Ectodermal cell (in vitro differentiated cells): Measurements from ENCODE around the gene OSGEP.

Source experiments
- H3K27ac ChIP-seq: 2 replicates; pipeline ENCODE4 v1.7.0; 2013; ENCODE audit warnings: mild to moderate bottlenecking, low read depth, low read length; ENCODE audit not compliant: insufficient read depth, poor library complexity, severe bottlenecking
- H3K27me3 ChIP-seq: 2 replicates; pipeline ENCODE4 v1.7.0; 2013; ENCODE audit warnings: mild to moderate bottlenecking, low read length; ENCODE audit not compliant: insufficient read depth, control insufficient read depth, poor library complexity, severe bottlenecking
- H3K36me3 ChIP-seq: one replicate; pipeline ENCODE4 v1.7.0; 2013; ENCODE audit warnings: low read length; ENCODE audit not compliant: control insufficient read depth, insufficient read depth
- H3K4me1 ChIP-seq: one replicate; pipeline ENCODE4 v1.7.0; 2013; ENCODE audit warnings: low read length; ENCODE audit not compliant: control insufficient read depth, insufficient read depth
- H3K4me3 ChIP-seq: 2 replicates; pipeline ENCODE4 v1.7.0; 2013; ENCODE audit warnings: low read depth, low read length, control low read depth; ENCODE audit not compliant: insufficient read depth
- H3K9me3 ChIP-seq: 2 replicates; pipeline ENCODE4 v1.7.0; 2013; ENCODE audit warnings: mild to moderate bottlenecking, low read length, moderate library complexity; ENCODE audit not compliant: control insufficient read depth
- WGBS, 2 experiments: methylation state at CpG; one replicate each; pipeline ENCODE4 v1.1.7; 2013; ENCODE audit warnings: missing lambda C conversion rate in 2 of 2; 5-methylcytosine and 5-hydroxymethylcytosine counted together

OSGEP gene

DNA sequence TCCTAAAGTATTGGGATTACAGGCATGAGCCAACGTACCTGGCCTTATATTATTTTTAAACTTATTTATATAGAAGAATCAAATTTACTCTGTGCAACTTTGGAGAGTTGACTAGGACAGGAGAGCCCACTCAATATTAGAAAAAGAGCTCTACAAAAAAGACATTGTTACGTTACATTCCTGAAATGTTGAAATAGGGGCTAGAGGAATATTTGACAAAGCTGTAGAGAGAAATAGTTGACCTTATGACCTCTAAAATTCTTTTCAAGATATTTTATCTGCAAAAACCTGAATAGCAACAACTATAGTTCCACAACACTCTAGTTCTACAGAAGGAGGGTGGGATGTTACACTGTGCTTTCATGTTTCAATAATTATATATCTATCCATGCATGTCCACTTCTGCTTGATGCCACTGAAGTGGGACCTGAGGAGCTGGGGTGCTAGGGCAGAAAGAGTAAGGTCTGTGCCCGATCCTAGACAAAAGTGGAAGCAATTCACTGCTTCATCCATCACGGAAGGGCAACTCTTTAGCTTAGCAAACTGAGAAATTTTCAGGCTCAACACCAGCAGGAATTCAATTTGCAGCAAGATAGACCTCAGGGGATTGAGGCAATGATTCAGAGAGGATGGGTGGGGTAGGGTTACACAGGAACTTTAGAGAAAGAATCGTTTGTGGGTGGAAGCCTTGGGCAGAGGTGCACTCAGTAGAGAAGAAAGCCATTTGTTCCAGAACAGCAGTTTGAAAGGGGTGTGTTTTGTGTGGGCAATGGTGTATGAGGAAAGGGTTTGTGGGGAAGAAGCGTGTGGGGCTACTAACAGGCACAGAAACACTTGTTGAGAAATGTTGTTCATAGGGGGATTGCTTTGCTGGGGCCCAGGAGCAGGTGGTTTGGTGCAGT, 34.7 kb upstream of the OSGEP start:
- H3K27ac ChIP-seq = no peak overlapping the region
- WGBS, 2 experiments = 51 to 55% methylated on average over 5 of the region's 6 CpGs
- H3K9me3 ChIP-seq = no peaks in the 10 kb centered on the region
- H3K4me3 ChIP-seq = no peak overlapping the region
- no peaks in the 10 kb centered on the region for H3K4me1 ChIP-seq
- no peaks in the 10 kb centered on the region for H3K36me3 ChIP-seq
- H3K27me3 ChIP-seq = no peaks in the 10 kb centered on the region

GRCh38 chr14:20487396-20487725, 32.7 kb upstream of the OSGEP start:
- H3K4me1 ChIP-seq = no peaks in the 10 kb centered on the region
- no peak overlapping the region for H3K4me3 ChIP-seq
- H3K36me3 ChIP-seq = no peaks in the 10 kb centered on the region
- H3K27ac ChIP-seq = no peak overlapping the region
- no peaks in the 10 kb centered on the region for H3K9me3 ChIP-seq
- H3K27me3 ChIP-seq = no peaks in the 10 kb centered on the region

GRCh38 chr14:20486684-20487395, 32.2 kb upstream of the OSGEP start:
- no peaks in the 10 kb centered on the region for H3K9me3 ChIP-seq
- no peak overlapping the region for H3K27ac ChIP-seq
- WGBS, 2 experiments = 89% methylated on average over 8 of the region's 8 CpGs
- H3K4me1 ChIP-seq = no peaks in the 10 kb centered on the region
- H3K4me3 ChIP-seq = no peak overlapping the region
- H3K36me3 ChIP-seq = no peaks in the 10 kb centered on the region
- H3K27me3 ChIP-seq = no peaks in the 10 kb centered on the region

GRCh38 chr14:20485900-20486299, 31.3 kb upstream of the OSGEP start:
- H3K27me3 ChIP-seq = no peaks in the 10 kb centered on the region
- H3K27ac ChIP-seq = no peak overlapping the region
- no peaks in the 10 kb centered on the region for H3K36me3 ChIP-seq
- H3K4me1 ChIP-seq = no peaks in the 10 kb centered on the region
- H3K4me3 ChIP-seq = no peak overlapping the region
- WGBS, 2 experiments = 63 to 67% methylated on average over 7 of the region's 7 CpGs
- no peaks in the 10 kb centered on the region for H3K9me3 ChIP-seq

DNA sequence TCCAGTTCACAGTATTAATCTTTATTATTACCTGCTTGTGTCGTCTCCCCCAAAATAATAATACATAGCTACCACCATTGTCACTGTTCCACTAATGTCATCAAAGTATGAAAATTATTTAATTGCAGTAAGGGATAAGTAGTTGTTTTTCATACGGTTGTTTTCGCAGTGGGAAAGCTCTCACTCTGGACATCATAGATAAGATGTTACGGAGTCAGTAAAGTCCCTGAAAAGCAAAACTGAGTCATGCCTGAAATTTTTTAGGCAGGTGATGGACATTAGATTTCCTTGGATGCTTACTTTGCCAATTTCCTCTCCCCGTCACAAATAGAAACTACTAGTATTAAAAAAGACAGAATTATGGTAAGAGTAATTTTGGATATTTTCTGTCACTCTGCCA, 27.8 kb upstream of the OSGEP start:
- WGBS, 2 experiments = 94 to 97% methylated on average over 4 of the region's 5 CpGs
- peaks cover 4% of the 10 kb centered on the region for H3K36me3 ChIP-seq
- H3K4me1 ChIP-seq = no peaks in the 10 kb centered on the region
- H3K9me3 ChIP-seq = no peaks in the 10 kb centered on the region
- no peaks in the 10 kb centered on the region for H3K27me3 ChIP-seq
- no peak overlapping the region for H3K4me3 ChIP-seq
- H3K27ac ChIP-seq = no peak overlapping the region

- 92 to 94% methylated on average over 2 of the region's 2 CpGs for WGBS, 2 experiments
- Histone ChIP-seq H3K4me3 (no peak overlapping the region), H3K36me3 (peaks cover 14% of the 10 kb centered on the region), H3K4me1 (no peaks in the 10 kb centered on the region), H3K9me3 (no peaks in the 10 kb centered on the region), H3K27me3 (no peaks in the 10 kb centered on the region), H3K27ac (no peak overlapping the region)
These were observed 24.3 kb upstream of the OSGEP start for GRCh38 chr14:20478894-20479293.

GRCh38 chr14:20477211-20477876, 22.7 kb upstream of the OSGEP start:
- H3K27ac ChIP-seq = no peak overlapping the region
- H3K27me3 ChIP-seq = no peaks in the 10 kb centered on the region
- H3K4me3 ChIP-seq = no peak overlapping the region

DNA sequence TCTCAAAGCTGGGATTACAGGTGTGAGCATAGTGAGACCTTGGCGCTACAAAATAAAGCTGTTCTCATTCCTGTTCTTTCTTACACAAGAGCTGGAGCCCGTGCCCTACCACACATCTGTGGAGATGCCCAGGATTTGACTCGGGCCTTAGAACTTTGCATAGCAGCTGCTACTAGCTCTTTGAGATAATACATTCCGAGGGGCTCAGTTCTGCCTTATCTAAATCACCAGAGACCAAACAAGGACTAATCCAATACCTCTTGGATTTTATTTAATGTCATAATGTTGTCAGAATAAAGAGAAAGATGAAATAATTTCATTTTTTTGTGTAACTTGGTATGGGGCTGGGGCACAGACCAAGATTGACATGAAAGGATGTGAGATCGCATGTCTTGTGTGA, 22.2 kb upstream of the OSGEP start:
- H3K27me3 ChIP-seq = no peaks in the 10 kb centered on the region
- H3K9me3 ChIP-seq = no peaks in the 10 kb centered on the region
- H3K4me3 ChIP-seq = no peak overlapping the region
- no peak overlapping the region for H3K27ac ChIP-seq
- 90 to 94% methylated on average over 5 of the region's 5 CpGs for WGBS, 2 experiments
- peaks cover 14% of the 10 kb centered on the region for H3K36me3 ChIP-seq
- no peaks in the 10 kb centered on the region for H3K4me1 ChIP-seq

More at GRCh38 chr14:20477211-20477876, 22.7 kb upstream of the OSGEP start:
- peaks cover 14% of the 10 kb centered on the region for H3K36me3 ChIP-seq
- no peaks in the 10 kb centered on the region for H3K9me3 ChIP-seq
- 84 to 95% methylated on average over 1 of the region's 1 CpG for WGBS, 2 experiments
- H3K4me1 ChIP-seq = no peaks in the 10 kb centered on the region

GRCh38 chr14:20472536-20473169, 18.0 kb upstream of the OSGEP start:
- no peak overlapping the region for H3K27ac ChIP-seq
- H3K4me1 ChIP-seq = no peaks in the 10 kb centered on the region
- H3K27me3 ChIP-seq = no peaks in the 10 kb centered on the region
- no peak overlapping the region for H3K4me3 ChIP-seq
- WGBS, 2 experiments = 95 to 100% methylated on average over 1 of the region's 2 CpGs
- peaks cover 13% of the 10 kb centered on the region for H3K36me3 ChIP-seq
- H3K9me3 ChIP-seq = no peaks in the 10 kb centered on the region

DNA sequence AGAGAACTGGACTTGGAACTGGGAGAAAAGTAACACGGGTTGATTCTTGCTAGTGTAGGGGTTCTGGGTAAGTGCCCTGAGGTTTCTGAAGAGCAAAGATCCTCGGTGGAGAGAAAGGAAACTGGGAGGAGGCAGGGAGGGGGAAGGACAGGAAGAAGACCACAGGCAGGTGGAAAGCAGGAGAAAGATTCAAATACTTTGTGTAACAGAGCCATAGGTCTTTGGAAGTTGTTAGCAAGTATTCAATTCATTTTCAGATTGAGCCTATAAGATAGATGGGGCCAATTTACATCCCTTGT, 15.9 kb upstream of the OSGEP start:
- Histone ChIP-seq H3K9me3 (no peaks in the 10 kb centered on the region), H3K4me1 (no peaks in the 10 kb centered on the region), H3K27me3 (no peaks in the 10 kb centered on the region), H3K4me3 (peak overlapping the region; percentile 58), H3K36me3 (no peaks in the 10 kb centered on the region), H3K27ac (no peak overlapping the region)
- WGBS, 2 experiments = 3% methylated on average over 2 of the region's 2 CpGs
